T-cell (primary cell): ENCODE results near the gene PLBD2. TPM values are rescaled to one million over a fixed set of nuclear protein-coding genes. Genes with fewer than 3 reads are reported as not detected.

Experiments
- ATAC-seq, 4 experiments: fragments of 200-7000 bp in 3 of 4; fragments of 150-1000 bp in 1 of 4; cut with Tn5 transposase; replicated peaks in 1 of 4; 1 replicate in 3 of 4; 2 replicates in 1 of 4; pipeline ENCODE4 v1.10.0; 2021; ENCODE audit warnings: moderate library complexity in 3 of 4, mild to moderate bottlenecking in 2 of 4, moderate number of reproducible peaks in 1 of 4
- CTCF ChIA-PET, 2 donors: fragments of 300-600 bp; sonication (Branson Sonifier 250); formaldehyde crosslinking; loops; one replicate each; lab custom pipeline; 2022; ENCODE audit warnings: antibody characterized with exemption in 2 of 2; lab: Charles Lee
- POLR2A ChIA-PET, 2 donors: fragments of 300-600 bp; sonication (Branson Sonifier 250); formaldehyde crosslinking; loops; one replicate each; lab custom pipeline; 2022; ENCODE audit warnings: antibody characterized with exemption in 2 of 2; lab: Charles Lee
- DNase-seq, 35 experiments: peaks; one replicate each; pipeline versions ENCODE4 v3.0.0 to v3.0.0-alpha.2; 2013 to 2023
- H3K27ac ChIP-seq: one replicate; pipeline ENCODE4 v1.5.1; 2013; ENCODE audit warnings: low read length
- H3K27me3 ChIP-seq, 2 experiments: replicated peaks in 1 of 2; 1 replicate in 1 of 2; 2 replicates in 1 of 2; pipeline versions ENCODE4 v1.6.1 to v1.7.0; 2013; ENCODE audit warnings: low read length in 1 of 2, mixed read lengths in 1 of 2; ENCODE audit not compliant: control insufficient read depth in 2 of 2, insufficient read depth in 2 of 2; ENCODE audit errors: extremely low read depth in 1 of 2
- H3K36me3 ChIP-seq, 2 donors: 1 replicate in 1 of 2; 2 replicates in 1 of 2; pipeline versions ENCODE4 v1.6.1 to v1.7.0; 2013; ENCODE audit warnings: low read length in 1 of 2; ENCODE audit not compliant: control insufficient read depth in 2 of 2, insufficient read depth in 1 of 2; ENCODE audit errors: extremely low read depth in 1 of 2
- H3K4me1 ChIP-seq, 2 experiments: 1 replicate in 1 of 2; 2 replicates in 1 of 2; pipeline versions ENCODE4 v1.6.1 to v1.7.0; 2013; ENCODE audit warnings: low read length in 2 of 2, mixed read lengths in 1 of 2; ENCODE audit not compliant: insufficient read depth in 2 of 2, control insufficient read depth in 1 of 2; ENCODE audit errors: extremely low read depth in 1 of 2
- H3K4me3 ChIP-seq, 2 donors: 1 replicate in 1 of 2; 2 replicates in 1 of 2; pipeline versions ENCODE4 v1.5.1 to v1.7.0; 2013; ENCODE audit warnings: mild to moderate bottlenecking in 2 of 2, low read length in 1 of 2, moderate library complexity in 1 of 2; ENCODE audit not compliant: control insufficient read depth in 1 of 2; ENCODE audit errors: extremely low read depth in 1 of 2
- H3K9me3 ChIP-seq: 2 replicates; pipeline ENCODE4 v1.7.0; 2013
- H3K27ac Mint-ChIP-seq, 2 donors: one replicate each; pipeline ENCODE4 v1.8.0; 2020 to 2021; ENCODE audit warnings: mild to moderate bottlenecking in 2 of 2, mixed read lengths in 2 of 2
- H3K27me3 Mint-ChIP-seq, 2 donors: one replicate each; pipeline ENCODE4 v1.8.0; 2021 to 2022; ENCODE audit warnings: mixed read lengths in 2 of 2
- H3K36me3 Mint-ChIP-seq: one replicate; pipeline ENCODE4 v1.8.0; 2021; ENCODE audit warnings: mixed read lengths
- H3K4me1 Mint-ChIP-seq, 3 donors: one replicate each; pipeline ENCODE4 v1.8.0; 2020 to 2022; ENCODE audit warnings: mixed read lengths in 3 of 3, mild to moderate bottlenecking in 1 of 3
- H3K4me3 Mint-ChIP-seq, 3 donors: one replicate each; pipeline ENCODE4 v1.8.0; 2020 to 2022; ENCODE audit warnings: mild to moderate bottlenecking in 3 of 3, mixed read lengths in 3 of 3, moderate library complexity in 3 of 3
- H3K9me3 Mint-ChIP-seq, 3 donors: one replicate each; pipeline ENCODE4 v1.8.0; 2020 to 2022; ENCODE audit warnings: mixed read lengths in 3 of 3
- WGBS: methylation state at CpG from one replicate; pipeline ENCODE4 v1.1.5; 2013; ENCODE audit warnings: missing lambda C conversion rate; ENCODE audit not compliant: insufficient coverage; 5-methylcytosine and 5-hydroxymethylcytosine counted together
- total RNA-seq, 35 experiments: library from RNA in 6 of 35; stranded (reverse) in 6 of 35; fragments of 120-200 nt in 1 of 35; gene quantifications; one replicate each; pipeline versions ENCODE4 v1.2.1 to v1.2.4 and lab custom pipeline; 2013 to 2026

The PLBD2 gene
- total RNA-seq, 5 donors from 2014 or later (not counting 1 experiment from before 2014, with no cell fraction given): 14.1 to 19.0 (median 15.1) TPM

GRCh38 chr12:113365639-113366395, 7.4 kb downstream of the PLBD2 start:
- POLR2A ChIA-PET: interaction anchor here in 1 of 2 donors (0.6 kb wide), 1 partner anchor 35 kb away, joined by 5 read pairs; no protein-coding TSS in a partner anchor
- Histone ChIP-seq H3K9me3 (no peaks in the 10 kb centered on the region), H3K4me1 (no peaks in the 10 kb centered on the region), H3K27ac (no peak overlapping the region), H3K4me3 (no peak overlapping the region), H3K36me3 (no peaks in the 10 kb centered on the region), H3K27me3 (no peaks in the 10 kb centered on the region)
- H3K27ac Mint-ChIP-seq: no peak overlapping the region
- WGBS: 100% methylated on average over 1 of the region's 7 CpGs
- ATAC-seq (no peak), DNase-seq (no peak)
- no peak overlapping the region for H3K4me3 Mint-ChIP-seq
- H3K36me3 Mint-ChIP-seq: peaks cover 33% of the 10 kb centered on the region
- CTCF ChIA-PET: no interaction called here
- no peaks in the 10 kb centered on the region for H3K9me3 Mint-ChIP-seq
- no peaks in the 10 kb centered on the region for H3K27me3 Mint-ChIP-seq
- peaks cover 4 to 16% (median 7%) of the 10 kb centered on the region in 3 donors for H3K4me1 Mint-ChIP-seq

DNA sequence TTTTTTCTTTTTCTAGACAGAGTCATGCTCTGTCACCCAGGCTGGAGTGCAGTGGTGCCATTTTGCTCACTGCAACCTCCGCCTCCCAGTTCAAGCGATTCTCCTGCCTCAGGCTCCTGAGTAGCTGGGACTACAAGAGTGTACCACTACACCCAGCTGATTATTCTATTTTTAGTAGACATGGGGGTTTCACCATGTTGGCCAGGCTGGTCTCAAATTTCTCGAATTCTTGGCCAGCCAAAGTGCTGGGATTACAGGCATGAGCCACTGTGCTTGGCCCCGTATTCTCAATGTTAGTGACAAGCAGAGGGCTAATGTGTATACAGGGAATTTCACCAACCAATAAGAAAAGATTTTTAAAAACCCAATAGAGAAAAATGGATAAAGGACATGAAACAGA, 8.4 kb downstream of the PLBD2 start:
- H3K4me3 ChIP-seq: no peak overlapping the region
- H3K27ac ChIP-seq: no peak overlapping the region
- WGBS: 50% methylated on average over 1 of the region's 4 CpGs
- ATAC-seq (no peak), DNase-seq (no peak)
- H3K36me3 ChIP-seq: no peaks in the 10 kb centered on the region
- Mint-ChIP-seq H3K4me1 (peaks cover 3 to 16% (median 4%) of the 10 kb centered on the region in 3 donors), H3K36me3 (peaks cover 36% of the 10 kb centered on the region), H3K9me3 (no peaks in the 10 kb centered on the region), H3K27ac (no peak overlapping the region), H3K4me3 (no peak overlapping the region), H3K27me3 (no peaks in the 10 kb centered on the region)
- ChIA-PET CTCF (no interaction called here), POLR2A (no interaction called here)
- H3K4me1 ChIP-seq: no peaks in the 10 kb centered on the region
- no peaks in the 10 kb centered on the region for H3K9me3 ChIP-seq
- no peaks in the 10 kb centered on the region for H3K27me3 ChIP-seq

DNA sequence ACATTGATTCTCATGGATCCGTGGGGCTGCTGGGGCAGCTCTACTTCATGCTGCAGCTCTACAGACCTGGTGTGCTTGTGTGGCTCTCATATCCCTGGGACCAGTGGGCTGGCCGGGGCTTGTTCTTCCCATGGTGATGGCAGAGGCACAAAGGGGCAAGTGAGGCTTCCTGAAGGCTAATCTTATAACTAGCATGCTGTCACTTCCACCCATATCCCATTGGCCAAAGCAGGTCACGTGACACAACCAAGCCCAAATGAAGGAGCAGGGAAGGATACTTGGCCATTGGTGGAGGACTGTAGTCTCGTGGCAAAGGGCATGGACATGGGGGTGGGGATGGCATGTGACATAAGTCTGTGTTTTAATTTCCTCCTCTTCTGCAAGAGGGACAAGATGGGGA, 9.9 kb downstream of the PLBD2 start:
- Histone ChIP-seq H3K9me3 (no peaks in the 10 kb centered on the region), H3K4me3 (no peak overlapping the region), H3K4me1 (no peaks in the 10 kb centered on the region), H3K36me3 (peaks cover 0 to 10% of the 10 kb centered on the region in 2 donors), H3K27ac (no peak overlapping the region), H3K27me3 (no peaks in the 10 kb centered on the region)
- ChIA-PET CTCF (no interaction called here), POLR2A (no interaction called here)
- DNase-seq: no peak
- H3K4me3 Mint-ChIP-seq: no peak overlapping the region
- H3K4me1 Mint-ChIP-seq: peaks cover 2 to 13% (median 4%) of the 10 kb centered on the region in 3 donors
- H3K27ac Mint-ChIP-seq: no peak overlapping the region
- 100% methylated on average over 3 of the region's 4 CpGs for WGBS
- peaks cover 43% of the 10 kb centered on the region for H3K36me3 Mint-ChIP-seq
- no peaks in the 10 kb centered on the region for H3K27me3 Mint-ChIP-seq
- ATAC-seq: no peak
- no peaks in the 10 kb centered on the region for H3K9me3 Mint-ChIP-seq

DNA sequence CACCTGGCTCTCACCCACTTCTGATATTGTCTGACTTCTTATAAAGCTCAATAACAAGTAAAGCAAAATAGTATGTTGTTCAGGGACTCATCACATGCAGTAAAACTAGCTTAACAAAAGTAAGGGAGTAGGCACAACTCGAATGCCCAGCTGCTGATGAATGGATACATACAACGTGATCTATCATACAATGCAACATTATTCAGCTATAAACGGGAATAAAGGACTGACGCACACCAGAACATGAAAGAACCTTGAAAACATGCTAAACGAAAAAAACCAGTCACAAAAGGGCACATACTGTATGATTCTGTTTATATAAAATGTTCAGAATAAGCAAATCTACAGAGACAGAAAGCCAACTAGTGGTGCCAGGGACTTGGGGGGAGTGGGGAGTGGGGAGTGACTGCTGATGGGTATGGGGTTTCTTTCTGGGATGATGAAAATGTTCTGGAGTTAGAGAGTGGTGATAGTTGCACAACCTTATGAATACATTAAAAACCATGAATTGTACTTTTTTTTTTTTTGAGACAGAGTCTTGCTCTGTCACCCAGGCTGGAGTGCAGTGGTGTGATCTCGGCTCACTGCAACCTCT, 11.1 kb downstream of the PLBD2 start:
- CTCF ChIA-PET: no interaction called here
- peaks cover 0 to 8% (median 0%) of the 10 kb centered on the region in 3 donors for H3K4me1 Mint-ChIP-seq
- 83% methylated on average over 1 of the region's 6 CpGs for WGBS

DNA sequence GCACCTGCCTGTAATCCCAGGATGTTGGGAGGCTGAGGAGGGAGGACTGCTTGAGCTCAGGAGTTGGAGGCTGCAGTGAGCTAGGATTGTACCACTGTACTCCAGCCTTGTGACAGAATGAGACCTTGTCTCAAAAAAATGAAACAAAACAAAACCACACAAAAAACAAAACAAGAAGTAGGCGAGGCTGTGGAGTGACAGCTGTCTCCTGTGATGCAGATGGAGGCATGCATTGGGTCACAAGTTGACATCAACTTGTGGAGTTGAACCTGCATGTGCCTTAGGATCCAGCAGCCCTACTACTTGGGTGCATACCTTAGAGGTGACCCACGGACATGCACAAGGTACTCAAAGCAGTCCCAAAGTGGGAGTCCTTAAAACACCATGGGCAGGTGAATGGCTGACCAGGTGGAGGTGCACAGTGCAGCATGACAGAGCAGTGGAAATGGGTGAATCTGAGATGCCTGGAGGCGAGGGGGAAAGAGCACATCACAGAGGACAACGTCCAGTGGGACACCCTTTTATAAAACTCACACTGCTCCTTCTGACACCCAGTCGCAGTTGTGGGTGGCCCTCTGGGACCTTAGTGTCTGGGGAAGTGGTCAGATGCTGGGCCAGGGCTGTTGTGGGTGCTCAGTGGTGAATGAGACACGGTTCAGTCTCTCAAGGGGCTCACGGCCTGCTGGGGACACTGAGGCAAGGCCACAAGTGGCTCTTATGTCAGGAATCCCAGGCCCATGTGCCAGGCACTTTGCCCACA, 12.7 kb downstream of the PLBD2 start:
- 86% methylated on average over 4 of the region's 7 CpGs for WGBS
- peaks cover 6 to 25% of the 10 kb centered on the region in 2 donors for H3K36me3 ChIP-seq
- H3K4me1 ChIP-seq: no peaks in the 10 kb centered on the region
- peaks cover 0 to 7% (median 0%) of the 10 kb centered on the region in 3 donors for H3K4me1 Mint-ChIP-seq
- no peak for ATAC-seq
- DNase-seq: no peak
- CTCF ChIA-PET: interaction anchor here in 1 of 2 donors (0.6 kb wide), 1 partner anchor 379 kb away, joined by 4 read pairs; no protein-coding TSS in a partner anchor
- no peaks in the 10 kb centered on the region for H3K27me3 Mint-ChIP-seq
- H3K4me3 Mint-ChIP-seq: no peak overlapping the region
- H3K4me3 ChIP-seq: no peak overlapping the region
- H3K9me3 Mint-ChIP-seq: no peaks in the 10 kb centered on the region
- H3K27ac Mint-ChIP-seq: no peak overlapping the region
- no peaks in the 10 kb centered on the region for H3K9me3 ChIP-seq
- no peak overlapping the region for H3K27ac ChIP-seq
- POLR2A ChIA-PET: no interaction called here
- H3K36me3 Mint-ChIP-seq: peaks cover 38% of the 10 kb centered on the region
- no peaks in the 10 kb centered on the region for H3K27me3 ChIP-seq

More for the DNA sequence above, 11.1 kb downstream of the PLBD2 start:
- peaks cover 47% of the 10 kb centered on the region for H3K36me3 Mint-ChIP-seq
- H3K4me3 Mint-ChIP-seq: no peak overlapping the region
- H3K27me3 ChIP-seq: no peaks in the 10 kb centered on the region
- POLR2A ChIA-PET: interaction anchor here in 1 of 2 donors (0.6 kb wide), 1 partner anchor 58 kb away, joined by 9 read pairs; no protein-coding TSS in a partner anchor
- no peaks in the 10 kb centered on the region for H3K9me3 ChIP-seq
- peaks cover 0 to 17% of the 10 kb centered on the region in 2 donors for H3K36me3 ChIP-seq
- H3K27ac ChIP-seq: no peak overlapping the region
- no peak overlapping the region for H3K4me3 ChIP-seq
- no peak overlapping the region for H3K27ac Mint-ChIP-seq
- no peaks in the 10 kb centered on the region for H3K4me1 ChIP-seq
- no peaks in the 10 kb centered on the region for H3K9me3 Mint-ChIP-seq
- ATAC-seq (no peak), DNase-seq (no peak)
- H3K27me3 Mint-ChIP-seq: no peaks in the 10 kb centered on the region

GRCh38 chr12:113371808-113372207, 13.4 kb downstream of the PLBD2 start:
- Mint-ChIP-seq H3K27ac (no peak overlapping the region), H3K4me1 (peaks cover 0 to 7% (median 0%) of the 10 kb centered on the region in 3 donors), H3K36me3 (peaks cover 36% of the 10 kb centered on the region), H3K27me3 (no peaks in the 10 kb centered on the region), H3K9me3 (no peaks in the 10 kb centered on the region), H3K4me3 (no peak overlapping the region)
- ChIA-PET POLR2A (no interaction called here), CTCF (no interaction called here)
- 83% methylated on average over 2 of the region's 6 CpGs for WGBS
- H3K4me1 ChIP-seq: no peaks in the 10 kb centered on the region
- no peak for DNase-seq
- H3K4me3 ChIP-seq: no peak overlapping the region
- H3K9me3 ChIP-seq: no peaks in the 10 kb centered on the region
- H3K27ac ChIP-seq: no peak overlapping the region
- H3K36me3 ChIP-seq: peaks cover 11 to 27% of the 10 kb centered on the region in 2 donors
- no peaks in the 10 kb centered on the region for H3K27me3 ChIP-seq
- ATAC-seq: no peak
